Duodenal mucosa (tissue), 2 donors: ENCODE data around the gene LITAF.

Experiments used
- H3K27ac ChIP-seq: one replicate; pipeline ENCODE4 v1.7.0; 2013; ENCODE audit warnings: low read depth, low read length
- H3K27me3 ChIP-seq, 2 donors: one replicate each; pipeline ENCODE4 v1.7.0; 2013; ENCODE audit warnings: low read length in 2 of 2, control low read depth in 1 of 2; ENCODE audit not compliant: insufficient read depth in 2 of 2, control insufficient read depth in 1 of 2
- H3K36me3 ChIP-seq, 2 donors: one replicate each; pipeline ENCODE4 v1.7.0; 2013; ENCODE audit warnings: low read length in 2 of 2, control low read depth in 1 of 2; ENCODE audit not compliant: insufficient read depth in 2 of 2, control insufficient read depth in 1 of 2
- H3K4me1 ChIP-seq, 2 donors: one replicate each; pipeline ENCODE4 v1.7.0; 2013; ENCODE audit warnings: low read length in 2 of 2, control low read depth in 1 of 2; ENCODE audit not compliant: insufficient read depth in 2 of 2, control insufficient read depth in 1 of 2
- H3K4me3 ChIP-seq, 2 donors: one replicate each; pipeline ENCODE4 v1.7.0; 2013; ENCODE audit warnings: low read length in 2 of 2, low read depth in 1 of 2
- H3K9ac ChIP-seq, 2 donors: one replicate each; pipeline ENCODE4 v1.7.0; 2013; ENCODE audit warnings: low read length in 2 of 2, low read depth in 1 of 2
- H3K9me3 ChIP-seq, 2 donors: one replicate each; pipeline ENCODE4 v1.7.0; 2013; ENCODE audit warnings: low read length in 2 of 2, control low read depth in 1 of 2; ENCODE audit not compliant: control insufficient read depth in 1 of 2

The LITAF gene

GRCh38 chr16:11621920-11622651, 35.4 kb upstream of the LITAF start:
- Histone ChIP-seq H3K27ac (no peak overlapping the region), H3K4me1 (peaks cover 6 to 9% of the 10 kb centered on the region in 2 donors), H3K9ac (peak overlapping the region; percentile 32 to 43), H3K27me3 (no peaks in the 10 kb centered on the region), H3K9me3 (no peaks in the 10 kb centered on the region), H3K36me3 (no peaks in the 10 kb centered on the region), H3K4me3 (peak overlapping the region in 1 of 2 donors; percentile 10)

- Histone ChIP-seq H3K4me3 (peak overlapping the region in 1 of 2 donors; percentile 10), H3K9ac (peak overlapping the region in 1 of 2 donors; percentile 32), H3K27ac (no peak overlapping the region), H3K4me1 (peaks cover 6 to 9% of the 10 kb centered on the region in 2 donors), H3K36me3 (no peaks in the 10 kb centered on the region), H3K27me3 (no peaks in the 10 kb centered on the region), H3K9me3 (no peaks in the 10 kb centered on the region)
Measured at GRCh38 chr16:11621539-11621919, 34.8 kb upstream of the LITAF start.

- H3K36me3 ChIP-seq: no peaks in the 10 kb centered on the region
- peaks cover 6 to 9% of the 10 kb centered on the region in 2 donors for H3K4me1 ChIP-seq
- no peak overlapping the region for H3K9ac ChIP-seq
- no peak overlapping the region for H3K4me3 ChIP-seq
- no peaks in the 10 kb centered on the region for H3K27me3 ChIP-seq
- H3K9me3 ChIP-seq: no peaks in the 10 kb centered on the region
- H3K27ac ChIP-seq: no peak overlapping the region
Measured at GRCh38 chr16:11620243-11621003, 33.7 kb upstream of the LITAF start.

- no peak overlapping the region for H3K9ac ChIP-seq
- H3K4me1 ChIP-seq: peaks cover 10 to 14% of the 10 kb centered on the region in 2 donors
Measured at GRCh38 chr16:11619327-11619851, 32.7 kb upstream of the LITAF start.

GRCh38 chr16:11618107-11618717, 31.5 kb upstream of the LITAF start:
- H3K27me3 ChIP-seq: no peaks in the 10 kb centered on the region
- H3K4me1 ChIP-seq: peaks cover 19 to 22% of the 10 kb centered on the region in 2 donors
- no peaks in the 10 kb centered on the region for H3K9me3 ChIP-seq
- H3K9ac ChIP-seq: no peak overlapping the region
- H3K4me3 ChIP-seq: no peak overlapping the region
- no peaks in the 10 kb centered on the region for H3K36me3 ChIP-seq
- H3K27ac ChIP-seq: no peak overlapping the region

More at GRCh38 chr16:11619327-11619851, 32.7 kb upstream of the LITAF start:
- H3K4me3 ChIP-seq: no peak overlapping the region
- H3K36me3 ChIP-seq: no peaks in the 10 kb centered on the region
- H3K27ac ChIP-seq: no peak overlapping the region
- H3K9me3 ChIP-seq: no peaks in the 10 kb centered on the region
- no peaks in the 10 kb centered on the region for H3K27me3 ChIP-seq

GRCh38 chr16:11615748-11616447, 29.2 kb upstream of the LITAF start:
- Histone ChIP-seq H3K4me3 (no peak overlapping the region), H3K4me1 (peaks cover 27 to 32% of the 10 kb centered on the region in 2 donors), H3K27ac (no peak overlapping the region), H3K27me3 (no peaks in the 10 kb centered on the region), H3K9me3 (no peaks in the 10 kb centered on the region), H3K36me3 (no peaks in the 10 kb centered on the region), H3K9ac (no peak overlapping the region)

- Histone ChIP-seq H3K36me3 (no peaks in the 10 kb centered on the region), H3K9ac (no peak overlapping the region), H3K4me3 (no peak overlapping the region), H3K4me1 (peaks cover 27 to 32% of the 10 kb centered on the region in 2 donors), H3K27ac (no peak overlapping the region), H3K27me3 (no peaks in the 10 kb centered on the region), H3K9me3 (no peaks in the 10 kb centered on the region)
Measured at GRCh38 chr16:11614587-11615175, 28.0 kb upstream of the LITAF start.

GRCh38 chr16:11613381-11614303, 26.9 kb upstream of the LITAF start:
- H3K27ac ChIP-seq: peak overlapping the region; percentile 65
- no peaks in the 10 kb centered on the region for H3K36me3 ChIP-seq
- H3K9me3 ChIP-seq: no peaks in the 10 kb centered on the region
- peak overlapping the region in 1 of 2 donors; percentile 0 for H3K4me3 ChIP-seq
- H3K27me3 ChIP-seq: no peaks in the 10 kb centered on the region
- peak overlapping the region; percentile 28 to 47 for H3K9ac ChIP-seq
- H3K4me1 ChIP-seq: peaks cover 27% of the 10 kb centered on the region in 2 donors

- Histone ChIP-seq H3K9ac (no peak overlapping the region), H3K4me1 (peaks cover 27% of the 10 kb centered on the region in 2 donors), H3K27ac (no peak overlapping the region)
Measured at GRCh38 chr16:11612665-11613025, 25.9 kb upstream of the LITAF start.

More at GRCh38 chr16:11612665-11613025, 25.9 kb upstream of the LITAF start:
- H3K27me3 ChIP-seq: no peaks in the 10 kb centered on the region
- H3K4me3 ChIP-seq: no peak overlapping the region
- no peaks in the 10 kb centered on the region for H3K9me3 ChIP-seq
- H3K36me3 ChIP-seq: no peaks in the 10 kb centered on the region
